ENCODE data around the gene SPATA7.

The SPATA7 gene

DNA sequence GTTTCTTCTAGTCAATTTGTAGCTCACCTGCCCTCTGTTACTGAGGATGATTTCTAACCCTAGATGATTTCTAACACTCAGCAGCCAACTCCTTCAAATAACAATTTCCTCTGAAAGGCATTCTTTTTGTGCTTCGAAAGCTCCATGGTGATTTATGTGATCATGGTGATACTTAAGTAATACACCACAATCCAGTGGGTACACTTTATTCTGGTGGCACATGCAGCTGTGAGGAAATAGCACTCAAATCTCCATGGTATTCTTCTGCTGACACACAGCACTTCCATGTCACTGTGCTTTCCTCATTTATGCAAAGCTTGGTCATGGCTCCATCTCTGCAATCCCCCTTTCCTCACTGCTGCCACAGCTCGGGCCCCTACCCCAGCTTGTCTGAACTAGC lies 95.6 kb downstream of the SPATA7 start:
- no peak overlapping the region for H3K4me3 ChIP-seq (ENCODE audit: low read depth, low read length)

DNA sequence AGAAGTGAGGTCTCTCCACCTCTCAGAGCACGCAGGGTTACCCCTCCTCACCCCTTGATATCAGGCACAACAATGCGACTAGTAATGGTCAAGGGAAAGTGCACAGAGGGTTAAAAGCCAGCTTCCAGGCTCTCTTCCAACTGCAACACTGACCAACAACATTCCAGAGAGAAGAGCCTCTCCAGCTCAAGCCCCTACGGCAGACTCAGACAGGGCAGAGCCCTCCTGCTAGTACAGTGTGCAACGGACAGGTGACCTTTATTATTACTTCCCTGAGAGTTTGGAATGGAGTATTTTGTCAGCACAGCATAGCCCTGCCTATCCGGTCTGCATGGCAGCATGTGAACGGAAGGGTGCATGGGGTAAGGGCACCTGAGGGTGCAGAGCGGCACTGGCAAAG lies 96.3 kb downstream of the SPATA7 start:
- H3K4me3 ChIP-seq (ENCODE audit: low read depth, low read length): no peak overlapping the region

DNA sequence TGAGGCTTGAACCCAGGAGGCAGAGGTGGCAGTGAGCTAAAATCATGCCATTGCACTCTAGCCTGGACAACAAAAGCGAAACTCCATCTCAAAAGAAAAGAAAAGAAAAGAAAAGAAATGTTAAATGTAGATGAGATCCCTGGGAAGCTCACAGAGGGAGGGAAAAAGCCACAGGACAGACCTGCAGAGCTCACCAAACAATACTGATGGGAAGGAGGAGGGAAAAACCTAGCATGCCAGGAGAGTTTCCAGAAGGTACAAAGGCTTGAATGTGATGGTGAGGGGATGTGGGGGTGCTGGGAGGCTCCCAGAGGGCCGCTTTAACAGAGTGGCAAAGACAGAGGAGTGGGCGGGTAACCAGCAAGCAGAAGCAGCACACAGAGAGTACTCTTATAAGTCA lies 97.1 kb downstream of the SPATA7 start:
- H3K4me3 ChIP-seq (ENCODE audit: low read depth, low read length): no peak overlapping the region

Data from iPS-11a (cell line).